Measurements from ENCODE around the gene GPR26.

Gene GPR26

DNA sequence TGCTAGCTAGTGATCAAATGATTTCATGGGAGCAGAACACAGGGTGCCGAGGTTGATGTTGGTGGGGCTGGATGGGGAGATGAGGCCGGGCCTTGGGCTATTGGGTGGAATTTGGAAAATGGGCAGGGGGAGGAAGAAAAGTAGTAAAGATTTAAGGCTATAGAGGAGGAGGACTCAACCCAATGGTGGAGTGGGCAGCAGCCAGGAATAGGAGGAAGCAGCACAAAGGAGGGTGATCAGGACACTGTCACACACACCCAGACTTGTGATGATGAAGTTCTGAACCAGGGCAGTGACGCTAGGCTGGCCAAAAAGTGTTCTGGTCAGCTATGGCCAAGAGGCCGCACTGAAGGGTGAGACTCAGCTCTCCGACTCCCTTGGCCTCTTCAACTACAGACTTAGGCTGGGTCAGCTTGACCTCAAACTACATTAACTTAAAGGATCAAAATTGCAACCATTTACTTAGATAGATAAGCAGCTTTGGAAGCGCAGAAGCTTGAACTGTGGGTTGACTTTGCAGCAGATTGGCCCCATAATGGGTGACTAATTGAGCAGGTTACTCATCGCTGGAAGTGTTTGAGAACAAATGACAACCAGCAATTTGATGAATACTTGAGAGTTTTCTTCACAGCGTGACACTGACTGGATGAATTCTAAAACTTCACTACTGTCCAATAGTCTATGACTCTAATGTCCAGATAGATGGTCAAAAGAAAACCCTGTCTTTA is 29.4 kb upstream of the GPR26 start:
- ChIA-PET POLR2A (no interaction called here), CTCF (interaction anchor here (1.6 kb wide), 1 partner anchor 12 kb away, joined by 4 read pairs; no protein-coding TSS in a partner anchor)

DNA sequence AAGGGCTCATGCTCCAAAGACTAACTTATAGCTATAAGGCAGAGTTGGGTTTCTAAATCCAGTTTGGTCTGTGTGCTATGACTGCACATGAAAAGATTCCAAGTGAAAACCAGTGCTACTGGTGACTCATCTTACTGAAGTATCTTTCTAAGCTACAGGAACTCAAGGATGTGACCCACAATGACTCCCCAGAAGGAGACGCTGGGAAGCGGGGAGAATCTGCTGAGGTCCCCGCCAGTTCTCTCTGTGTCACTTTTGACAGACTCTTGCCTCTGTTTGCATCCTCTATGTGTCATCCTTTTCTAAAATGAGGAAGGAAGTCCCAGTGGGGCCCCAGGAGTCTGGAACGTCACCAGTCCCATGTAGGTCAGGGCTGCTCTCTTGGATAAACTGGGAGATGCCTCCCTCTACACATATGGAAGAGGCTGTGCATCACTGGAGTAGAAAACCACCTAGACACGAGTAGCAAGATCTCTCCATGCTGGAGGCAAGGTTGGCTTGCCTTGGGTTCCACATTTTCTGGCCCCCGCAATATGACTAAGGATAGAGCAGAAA is 28.8 kb upstream of the GPR26 start:
- TF ChIP-seq, protein P1, sequence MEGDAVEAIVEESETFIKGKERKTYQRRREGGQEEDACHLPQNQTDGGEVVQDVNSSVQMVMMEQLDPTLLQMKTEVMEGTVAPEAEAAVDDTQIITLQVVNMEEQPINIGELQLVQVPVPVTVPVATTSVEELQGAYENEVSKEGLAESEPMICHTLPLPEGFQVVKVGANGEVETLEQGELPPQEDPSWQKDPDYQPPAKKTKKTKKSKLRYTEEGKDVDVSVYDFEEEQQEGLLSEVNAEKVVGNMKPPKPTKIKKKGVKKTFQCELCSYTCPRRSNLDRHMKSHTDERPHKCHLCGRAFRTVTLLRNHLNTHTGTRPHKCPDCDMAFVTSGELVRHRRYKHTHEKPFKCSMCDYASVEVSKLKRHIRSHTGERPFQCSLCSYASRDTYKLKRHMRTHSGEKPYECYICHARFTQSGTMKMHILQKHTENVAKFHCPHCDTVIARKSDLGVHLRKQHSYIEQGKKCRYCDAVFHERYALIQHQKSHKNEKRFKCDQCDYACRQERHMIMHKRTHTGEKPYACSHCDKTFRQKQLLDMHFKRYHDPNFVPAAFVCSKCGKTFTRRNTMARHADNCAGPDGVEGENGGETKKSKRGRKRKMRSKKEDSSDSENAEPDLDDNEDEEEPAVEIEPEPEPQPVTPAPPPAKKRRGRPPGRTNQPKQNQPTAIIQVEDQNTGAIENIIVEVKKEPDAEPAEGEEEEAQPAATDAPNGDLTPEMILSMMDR (IDR thresholded peaks at IDR 0.05; ENCODE audit: control extremely low read depth, extremely low read depth, low read depth, missing control alignments), result no peak
- no peak for DNase-seq (ENCODE audit: extremely low spot score)
- ChIA-PET POLR2A (no interaction called here), CTCF (interaction anchor here (1.6 kb wide), 1 partner anchor 11 kb away, joined by 4 read pairs; no protein-coding TSS in a partner anchor)

More for the DNA sequence above, 29.4 kb upstream of the GPR26 start:
- TF ChIP-seq, protein P1 (IDR thresholded peaks at IDR 0.05; ENCODE audit: control extremely low read depth, extremely low read depth, low read depth, missing control alignments), result no peak
- no peak for DNase-seq (ENCODE audit: extremely low spot score)

DNA sequence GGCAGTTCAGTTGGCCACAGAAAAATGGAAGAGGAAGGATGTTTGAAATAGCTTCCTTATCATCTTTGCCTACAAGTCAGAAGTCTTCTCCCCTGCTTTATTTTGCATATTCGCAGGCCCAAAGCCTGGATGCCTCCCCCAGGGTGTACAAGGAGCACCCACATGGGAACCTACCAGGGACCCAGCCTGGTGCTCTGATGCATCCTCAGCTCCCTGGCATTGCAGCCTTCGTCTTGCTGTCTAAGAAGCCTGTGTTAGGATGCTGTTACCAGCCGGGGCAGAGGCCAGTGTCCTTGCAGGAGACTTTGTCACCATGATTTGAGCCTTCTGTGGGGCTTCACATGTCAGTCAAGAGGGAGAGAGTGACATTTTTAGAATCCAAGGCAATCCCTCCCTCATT is 27.0 kb upstream of the GPR26 start:
- TF ChIP-seq, protein P1 (IDR thresholded peaks at IDR 0.05; ENCODE audit: control extremely low read depth, extremely low read depth, low read depth, missing control alignments), result no peak
- POLR2A ChIA-PET, result no interaction called here
- DNase-seq (ENCODE audit: extremely low spot score), result no peak
- CTCF ChIA-PET, result interaction anchor here (1.4 to 1.6 kb wide), 2 partner anchors 23 to 27 kb away, joined by 3 to 6 read pairs; no protein-coding TSS in a partner anchor

DNA sequence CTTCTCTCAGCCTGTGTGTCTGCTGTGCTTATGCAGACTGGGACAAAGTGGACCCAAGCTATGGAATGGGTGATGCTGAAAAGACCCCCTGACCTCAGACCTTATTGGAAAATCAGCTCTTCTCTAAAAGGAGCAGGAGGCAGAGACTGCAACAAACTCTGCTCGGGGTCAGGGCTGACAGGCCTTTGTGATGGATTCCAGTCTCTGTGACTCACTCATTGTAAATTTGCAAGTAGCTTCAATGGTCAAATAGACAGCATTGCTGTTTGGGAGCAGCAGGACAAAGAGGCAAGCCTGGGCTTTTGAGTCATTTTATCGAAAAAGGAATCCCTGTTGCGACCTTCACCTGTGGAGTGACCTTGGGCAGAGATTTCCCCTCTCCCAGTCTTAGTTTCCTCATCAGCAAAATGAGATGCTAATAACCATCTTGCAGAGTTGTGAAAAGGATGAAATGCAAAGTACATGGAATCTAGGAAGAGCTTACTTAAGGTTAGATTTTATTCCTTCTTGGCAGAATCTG is 26.1 kb upstream of the GPR26 start:
- DNase-seq (ENCODE audit: extremely low spot score), result no peak
- TF ChIP-seq, protein P1 (IDR thresholded peaks at IDR 0.05; ENCODE audit: control extremely low read depth, extremely low read depth, low read depth, missing control alignments), result no peak
- CTCF ChIA-PET, result interaction anchor here (0.7 to 1.7 kb wide), 3 partner anchors 10 to 22 kb away, joined by 3 to 6 read pairs (median 4); no protein-coding TSS in a partner anchor
- POLR2A ChIA-PET, result no interaction called here

DNA sequence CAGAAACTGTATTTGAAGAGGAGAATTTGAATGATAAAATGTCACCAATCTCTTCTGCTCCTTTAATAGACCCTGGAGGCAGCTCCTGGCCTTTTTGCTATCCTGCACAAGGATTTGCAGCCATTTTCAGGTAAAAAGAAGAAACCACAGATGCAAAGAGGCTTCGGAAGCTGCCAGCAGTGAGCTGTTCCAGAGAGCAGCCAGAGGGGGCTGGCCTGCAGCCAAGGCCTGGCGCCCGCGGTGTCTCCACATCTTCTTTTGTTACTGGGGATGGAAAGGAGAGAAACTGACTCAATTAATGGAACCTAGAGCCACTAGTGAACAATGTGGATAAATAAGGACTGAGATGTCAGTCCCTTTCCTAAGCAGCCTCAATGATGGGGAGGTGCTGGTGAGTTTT is 23.9 kb upstream of the GPR26 start:
- ChIA-PET CTCF (interaction anchor here (1.6 kb wide), 1 partner anchor 10 kb away, joined by 3 read pairs; no protein-coding TSS in a partner anchor), POLR2A (no interaction called here)
- TF ChIP-seq, protein P1 (IDR thresholded peaks at IDR 0.05; ENCODE audit: control extremely low read depth, extremely low read depth, low read depth, missing control alignments), result no peak
- DNase-seq (ENCODE audit: extremely low spot score), result no peak

DNA sequence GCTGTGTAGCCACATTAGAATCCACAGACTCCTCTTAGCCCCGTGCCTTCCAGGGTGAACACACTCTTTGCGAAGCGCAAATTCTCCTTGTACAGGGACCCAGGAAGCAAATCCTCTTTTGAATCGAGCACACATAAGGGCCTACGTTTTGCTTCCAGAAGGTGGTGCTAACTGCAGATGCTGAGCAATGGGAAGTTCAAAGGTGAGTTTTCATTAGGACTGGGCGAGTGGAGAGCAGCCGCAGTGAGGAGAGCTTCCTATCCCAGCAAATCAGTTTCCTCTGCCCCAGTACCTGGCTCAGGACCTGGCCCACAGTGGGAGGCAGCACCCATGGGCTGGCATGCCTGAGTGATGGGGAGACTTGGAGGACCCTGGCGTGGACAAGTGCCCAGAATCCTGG is 23.5 kb upstream of the GPR26 start:
- TF ChIP-seq, protein P1 (IDR thresholded peaks at IDR 0.05; ENCODE audit: control extremely low read depth, extremely low read depth, low read depth, missing control alignments), result no peak
- no peak for DNase-seq (ENCODE audit: extremely low spot score)
- ChIA-PET POLR2A (no interaction called here), CTCF (no interaction called here)

All from GM10248 (cell line).